Ectodermal cell (in vitro differentiated cells): ENCODE results near the gene PRDM15.

Experiments
- H3K27ac ChIP-seq: 2 replicates; pipeline ENCODE4 v1.7.0; 2013; ENCODE audit warnings: mild to moderate bottlenecking, low read depth, low read length; ENCODE audit not compliant: insufficient read depth, poor library complexity, severe bottlenecking
- H3K27me3 ChIP-seq: 2 replicates; pipeline ENCODE4 v1.7.0; 2013; ENCODE audit warnings: mild to moderate bottlenecking, low read length; ENCODE audit not compliant: insufficient read depth, control insufficient read depth, poor library complexity, severe bottlenecking
- H3K36me3 ChIP-seq: one replicate; pipeline ENCODE4 v1.7.0; 2013; ENCODE audit warnings: low read length; ENCODE audit not compliant: control insufficient read depth, insufficient read depth
- H3K4me1 ChIP-seq: one replicate; pipeline ENCODE4 v1.7.0; 2013; ENCODE audit warnings: low read length; ENCODE audit not compliant: control insufficient read depth, insufficient read depth
- H3K4me3 ChIP-seq: 2 replicates; pipeline ENCODE4 v1.7.0; 2013; ENCODE audit warnings: low read depth, low read length, control low read depth; ENCODE audit not compliant: insufficient read depth
- H3K9me3 ChIP-seq: 2 replicates; pipeline ENCODE4 v1.7.0; 2013; ENCODE audit warnings: mild to moderate bottlenecking, low read length, moderate library complexity; ENCODE audit not compliant: control insufficient read depth
- WGBS, 2 experiments: methylation state at CpG; one replicate each; pipeline ENCODE4 v1.1.7; 2013; ENCODE audit warnings: missing lambda C conversion rate in 2 of 2; 5-methylcytosine and 5-hydroxymethylcytosine counted together

Gene PRDM15

DNA sequence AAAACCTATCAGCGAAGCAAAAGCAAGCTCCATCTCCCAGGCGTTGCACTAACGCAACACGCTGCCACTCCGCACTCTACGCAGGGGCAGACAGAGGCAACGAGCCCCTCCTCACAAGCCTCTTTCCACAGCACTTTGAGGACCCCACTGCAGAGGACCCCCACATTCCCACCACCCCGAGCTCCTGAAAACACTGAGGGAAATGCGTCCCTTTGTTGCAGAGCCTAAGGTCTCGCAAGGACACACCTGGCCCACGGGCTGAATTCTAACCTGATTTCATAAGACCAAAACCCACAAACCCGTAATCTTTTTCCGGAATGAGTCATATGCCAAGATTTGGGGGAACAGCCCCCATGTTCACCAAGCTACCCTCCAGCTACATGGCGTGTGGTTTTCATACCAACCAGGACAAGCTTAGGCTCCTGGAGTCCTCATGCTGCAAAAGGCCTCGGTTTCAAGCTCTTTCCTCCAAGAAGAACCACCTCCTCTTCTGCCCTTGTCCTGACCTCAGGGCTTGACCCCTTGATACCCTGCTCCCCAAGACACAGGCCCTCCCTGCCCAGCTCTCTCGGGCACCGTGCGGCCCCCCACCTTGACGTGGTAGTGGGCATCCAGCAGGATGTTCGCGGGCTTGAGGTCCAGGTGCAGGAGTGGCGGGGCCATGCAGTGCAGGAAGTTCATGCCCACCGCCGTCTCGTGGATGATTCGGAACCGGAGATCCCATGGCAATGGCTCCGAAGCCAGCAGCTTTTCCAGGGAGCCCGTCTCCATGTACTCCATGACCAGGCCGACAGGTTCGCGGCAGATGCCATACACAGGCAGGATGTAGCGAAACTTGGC lies 123.0 kb downstream of the PRDM15 start:
- H3K4me3 ChIP-seq: no peak overlapping the region
- no peaks in the 10 kb centered on the region for H3K36me3 ChIP-seq
- peaks cover 8% of the 10 kb centered on the region for H3K27me3 ChIP-seq
- H3K9me3 ChIP-seq: no peaks in the 10 kb centered on the region
- H3K4me1 ChIP-seq: peaks cover 46% of the 10 kb centered on the region
- no peak overlapping the region for H3K27ac ChIP-seq
- WGBS, 2 experiments: 95 to 96% methylated on average over 33 of the region's 33 CpGs

DNA sequence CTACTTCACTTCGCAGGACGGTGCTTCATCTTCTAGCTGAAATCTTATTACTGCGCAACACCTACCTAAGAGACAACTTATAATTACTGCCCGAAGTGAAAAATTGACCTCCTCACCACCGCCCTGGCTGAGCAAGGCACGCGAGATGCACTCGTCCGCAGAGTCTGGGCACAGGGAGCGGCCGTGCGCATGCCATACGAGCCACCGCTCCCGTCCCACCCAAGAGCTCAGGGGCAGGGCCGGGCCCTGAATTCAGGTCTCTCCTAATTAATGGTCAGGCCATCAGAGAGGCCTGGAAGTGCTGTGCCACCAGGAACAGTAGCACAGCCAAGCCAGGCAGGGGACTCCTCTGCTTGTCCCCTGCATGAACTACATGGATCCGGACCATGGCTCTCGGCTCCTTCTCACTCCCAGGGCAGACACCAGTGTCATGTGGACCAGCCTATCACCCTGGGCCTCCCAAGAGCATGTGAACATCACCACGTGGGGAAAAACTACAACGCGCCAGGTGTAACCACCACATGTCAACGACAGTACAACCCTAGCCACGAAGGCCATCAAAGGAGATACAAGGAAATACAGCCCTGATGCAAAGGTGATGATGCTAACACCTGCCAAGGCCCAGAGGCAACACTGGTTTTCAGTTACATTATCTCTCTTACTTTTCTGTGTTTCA lies 123.7 kb downstream of the PRDM15 start:
- peaks cover 8% of the 10 kb centered on the region for H3K27me3 ChIP-seq
- peaks cover 46% of the 10 kb centered on the region for H3K4me1 ChIP-seq
- H3K27ac ChIP-seq: no peak overlapping the region
- no peaks in the 10 kb centered on the region for H3K36me3 ChIP-seq
- WGBS, 2 experiments: 94 to 96% methylated on average over 23 of the region's 23 CpGs
- no peak overlapping the region for H3K4me3 ChIP-seq
- H3K9me3 ChIP-seq: no peaks in the 10 kb centered on the region

- H3K27me3 ChIP-seq: peaks cover 8% of the 10 kb centered on the region
- no peaks in the 10 kb centered on the region for H3K36me3 ChIP-seq
- 27 to 28% methylated on average over 10 of the region's 10 CpGs for WGBS, 2 experiments
- H3K9me3 ChIP-seq: no peaks in the 10 kb centered on the region
- no peak overlapping the region for H3K4me3 ChIP-seq
- peaks cover 46% of the 10 kb centered on the region for H3K4me1 ChIP-seq
- no peak overlapping the region for H3K27ac ChIP-seq
Measured at GRCh38 chr21:41754479-41754891, 124.7 kb downstream of the PRDM15 start.

DNA sequence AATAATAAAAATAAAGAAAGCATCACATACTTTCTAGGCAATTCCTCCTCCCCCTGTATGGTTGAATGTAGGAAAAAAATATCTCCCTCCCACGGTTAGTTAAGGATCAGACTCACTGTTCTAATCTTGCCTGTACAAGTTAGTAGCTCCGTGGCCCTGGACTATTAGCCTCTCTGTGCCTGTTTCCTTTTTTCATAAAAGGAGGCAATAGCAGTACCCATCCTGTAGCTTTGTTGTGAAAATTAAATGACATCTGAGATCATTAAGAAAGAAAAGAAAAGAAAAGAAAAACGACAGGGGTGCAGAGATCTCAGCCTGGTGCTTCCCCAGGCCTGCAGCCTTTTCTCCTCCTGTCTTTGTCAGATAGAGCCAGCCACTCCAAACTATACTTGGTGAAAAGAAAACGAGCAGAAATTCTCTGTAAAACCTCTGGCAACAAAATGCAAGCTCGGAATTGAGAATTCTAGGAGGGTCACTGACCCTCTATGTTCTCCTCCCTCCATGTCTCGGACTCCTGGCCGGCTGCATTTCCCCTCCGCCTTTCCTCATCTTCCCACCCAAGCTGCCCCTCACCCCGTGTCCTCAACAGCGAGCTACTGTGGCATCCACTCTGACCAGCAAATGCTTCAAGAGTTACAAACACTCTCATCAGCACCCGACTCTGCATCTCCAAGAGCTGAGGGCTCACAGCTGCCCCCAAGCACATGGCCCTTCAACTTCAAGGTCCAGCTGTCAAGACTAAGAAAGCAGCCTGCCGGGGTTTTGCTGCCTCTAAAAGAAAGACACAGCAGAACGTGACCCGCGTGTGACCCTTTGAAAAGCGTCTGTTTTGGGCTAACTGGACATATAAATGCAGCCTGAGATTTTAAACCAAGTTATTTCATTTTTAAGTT lies 125.9 kb downstream of the PRDM15 start:
- 26 to 35% methylated on average over 16 of the region's 16 CpGs for WGBS, 2 experiments
- Histone ChIP-seq H3K4me1 (peaks cover 50% of the 10 kb centered on the region), H3K9me3 (no peaks in the 10 kb centered on the region), H3K27ac (no peak overlapping the region), H3K4me3 (no peak overlapping the region), H3K36me3 (no peaks in the 10 kb centered on the region), H3K27me3 (peaks cover 8% of the 10 kb centered on the region)

DNA sequence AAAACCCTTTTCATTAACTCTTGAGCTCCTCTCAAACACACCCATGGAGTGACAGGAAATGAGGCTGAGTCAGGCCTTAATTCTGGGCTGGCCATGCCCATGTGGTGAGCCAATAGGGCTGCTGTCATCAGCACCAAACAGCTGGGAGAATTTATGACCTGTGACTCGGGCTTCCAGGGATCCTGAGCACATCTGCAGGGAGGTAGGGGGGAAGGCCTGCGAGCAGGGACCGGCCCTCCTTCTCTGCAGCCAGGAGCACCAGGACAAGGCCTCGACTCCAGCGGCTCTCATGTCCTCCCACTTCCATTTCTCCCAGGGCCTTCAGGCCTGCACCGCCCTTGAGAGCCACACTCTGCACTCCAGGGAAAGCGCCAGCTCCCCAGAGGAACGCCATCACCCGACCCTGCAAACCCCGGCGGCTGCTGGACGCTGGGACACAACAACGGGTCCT lies 126.9 kb downstream of the PRDM15 start:
- 59 to 63% methylated on average over 13 of the region's 13 CpGs for WGBS, 2 experiments
- Histone ChIP-seq H3K9me3 (no peaks in the 10 kb centered on the region), H3K36me3 (no peaks in the 10 kb centered on the region), H3K27me3 (peaks cover 8% of the 10 kb centered on the region), H3K4me1 (peaks cover 50% of the 10 kb centered on the region), H3K27ac (no peak overlapping the region), H3K4me3 (no peak overlapping the region)

DNA sequence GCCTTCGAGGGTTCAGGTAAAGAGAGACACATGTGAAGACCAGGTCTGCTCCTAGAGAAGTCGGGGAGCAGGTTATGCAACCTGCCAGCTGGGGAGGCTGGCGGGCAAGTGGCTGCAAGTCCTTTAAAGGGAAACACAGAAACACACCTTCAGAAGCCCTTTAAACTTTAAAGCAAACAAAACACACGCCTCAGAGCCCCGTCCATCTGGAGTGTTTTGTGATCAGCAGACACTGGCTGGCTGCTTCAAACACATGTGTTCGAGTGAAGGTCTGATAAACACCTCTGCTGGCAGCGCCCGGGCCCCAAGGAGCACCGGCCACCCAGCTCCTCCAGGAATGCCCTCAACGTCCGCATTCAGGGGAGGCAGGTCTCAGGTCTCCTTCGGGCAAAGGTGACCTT lies 127.5 kb downstream of the PRDM15 start:
- no peaks in the 10 kb centered on the region for H3K36me3 ChIP-seq
- peaks cover 50% of the 10 kb centered on the region for H3K4me1 ChIP-seq
- 78 to 80% methylated on average over 12 of the region's 12 CpGs for WGBS, 2 experiments
- no peaks in the 10 kb centered on the region for H3K9me3 ChIP-seq
- no peak overlapping the region for H3K27ac ChIP-seq
- no peak overlapping the region for H3K4me3 ChIP-seq
- peaks cover 8% of the 10 kb centered on the region for H3K27me3 ChIP-seq

DNA sequence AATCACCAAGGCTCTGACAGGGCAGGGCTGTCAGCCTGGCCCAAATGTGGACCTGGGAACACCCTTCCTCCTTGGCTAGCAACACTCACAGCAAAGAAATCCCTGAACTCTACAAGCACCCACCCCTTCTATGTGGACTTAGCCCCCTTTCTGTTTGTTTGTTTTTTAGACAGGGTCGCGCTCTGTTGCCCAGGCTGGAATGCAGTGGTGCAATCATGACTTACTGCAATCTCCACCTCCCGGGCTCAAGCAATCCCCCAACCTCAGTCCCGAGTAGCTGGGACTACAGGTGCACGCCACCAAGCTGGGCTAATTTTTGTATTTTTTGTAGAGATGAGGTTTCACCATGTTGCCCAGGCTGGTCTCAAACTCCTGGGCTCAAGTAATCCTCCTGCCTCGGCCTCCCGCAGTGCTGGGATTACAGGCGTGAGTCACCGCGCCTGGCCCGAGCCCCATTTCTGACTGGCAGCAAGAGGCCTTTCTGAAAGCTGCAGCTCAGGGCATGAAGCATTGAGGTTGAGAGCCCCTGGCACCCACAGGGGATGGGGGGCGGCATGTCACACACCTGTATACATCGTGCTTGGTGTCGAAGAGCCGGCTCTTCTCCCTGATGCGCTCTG lies 128.5 kb downstream of the PRDM15 start:
- Histone ChIP-seq H3K9me3 (no peaks in the 10 kb centered on the region), H3K27me3 (peaks cover 8% of the 10 kb centered on the region), H3K4me3 (no peak overlapping the region), H3K27ac (peak overlapping the region; percentile 64), H3K4me1 (peaks cover 50% of the 10 kb centered on the region), H3K36me3 (no peaks in the 10 kb centered on the region)
- 86 to 90% methylated on average over 16 of the region's 16 CpGs for WGBS, 2 experiments

DNA sequence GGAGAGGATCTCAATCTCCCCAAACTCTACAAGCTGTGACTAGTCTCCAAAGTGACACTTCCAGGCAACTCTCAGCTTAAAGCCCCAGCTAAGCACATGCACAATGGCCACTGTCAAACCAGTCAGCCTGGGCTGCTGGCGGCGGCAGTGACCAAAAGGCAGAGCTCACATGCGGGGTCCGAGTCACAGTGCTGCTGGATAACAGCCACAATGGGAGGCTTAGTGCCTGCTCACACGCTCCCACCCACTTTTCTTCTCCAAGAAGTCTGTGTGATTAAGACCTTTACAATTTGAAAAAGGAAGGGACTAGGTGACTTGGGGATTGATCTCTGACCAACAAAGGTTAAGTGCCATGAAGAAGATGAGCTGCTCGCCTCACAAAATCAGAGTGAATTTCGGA lies 129.1 kb downstream of the PRDM15 start:
- peaks cover 50% of the 10 kb centered on the region for H3K4me1 ChIP-seq
- WGBS, 2 experiments: 39 to 43% methylated on average over 7 of the region's 7 CpGs
- no peak overlapping the region for H3K4me3 ChIP-seq
- H3K27me3 ChIP-seq: peaks cover 8% of the 10 kb centered on the region
- peak overlapping the region; percentile 64 for H3K27ac ChIP-seq
- no peaks in the 10 kb centered on the region for H3K9me3 ChIP-seq
- no peaks in the 10 kb centered on the region for H3K36me3 ChIP-seq

GRCh38 chr21:41749286-41749685 lies 129.9 kb downstream of the PRDM15 start:
- no peaks in the 10 kb centered on the region for H3K9me3 ChIP-seq
- WGBS, 2 experiments: 96 to 97% methylated on average over 10 of the region's 10 CpGs
- no peaks in the 10 kb centered on the region for H3K36me3 ChIP-seq
- peaks cover 8% of the 10 kb centered on the region for H3K27me3 ChIP-seq
- no peak overlapping the region for H3K4me3 ChIP-seq
- H3K27ac ChIP-seq: no peak overlapping the region
- H3K4me1 ChIP-seq: peaks cover 49% of the 10 kb centered on the region
